Medulla oblongata (tissue), 1 donor: ENCODE data around the gene ETS2.

Source experiments
- DNase-seq: peaks from one replicate; pipeline ENCODE4 v3.0.0-alpha.2; 2015; ENCODE audit errors: extremely low spot score

ETS2 gene

DNA sequence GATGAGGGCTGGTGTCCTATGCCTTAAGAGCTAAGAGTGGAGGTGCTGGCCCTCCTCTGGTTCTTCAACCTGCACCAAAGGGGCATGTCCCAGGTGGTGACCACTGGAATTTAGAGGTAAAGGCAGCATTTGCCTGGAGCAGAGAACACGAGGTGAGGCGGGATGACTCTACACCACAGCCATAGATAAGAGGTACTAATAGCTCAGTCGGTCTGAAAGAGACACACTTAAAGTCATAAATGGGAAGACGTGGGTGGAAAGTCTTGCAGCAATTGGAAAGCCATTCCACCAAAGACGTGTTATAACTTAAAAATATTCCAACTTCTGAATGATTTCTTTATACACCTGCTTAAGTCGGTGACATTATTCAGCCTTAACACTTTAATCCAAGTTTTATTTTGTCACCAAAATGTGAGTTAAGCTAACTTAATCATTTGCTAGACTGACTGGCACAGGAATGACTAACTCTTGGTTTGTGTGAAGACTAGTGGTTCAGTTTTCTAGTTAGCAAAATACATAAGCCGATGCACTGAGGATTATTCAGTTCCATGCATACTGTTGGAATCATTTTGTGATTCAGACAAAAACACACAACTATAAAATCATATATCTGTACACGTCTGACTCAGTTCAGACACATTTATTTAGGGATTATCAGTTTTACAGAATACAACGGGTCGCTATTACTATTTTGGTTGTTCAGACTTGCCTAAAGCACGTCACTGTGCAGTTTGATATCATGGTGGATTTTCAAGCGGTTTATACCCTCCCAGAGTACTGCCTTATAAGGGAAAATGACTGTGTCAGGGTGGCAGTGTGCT lies 4.6 kb upstream of the ETS2 start:
- no peak for DNase-seq

DNA sequence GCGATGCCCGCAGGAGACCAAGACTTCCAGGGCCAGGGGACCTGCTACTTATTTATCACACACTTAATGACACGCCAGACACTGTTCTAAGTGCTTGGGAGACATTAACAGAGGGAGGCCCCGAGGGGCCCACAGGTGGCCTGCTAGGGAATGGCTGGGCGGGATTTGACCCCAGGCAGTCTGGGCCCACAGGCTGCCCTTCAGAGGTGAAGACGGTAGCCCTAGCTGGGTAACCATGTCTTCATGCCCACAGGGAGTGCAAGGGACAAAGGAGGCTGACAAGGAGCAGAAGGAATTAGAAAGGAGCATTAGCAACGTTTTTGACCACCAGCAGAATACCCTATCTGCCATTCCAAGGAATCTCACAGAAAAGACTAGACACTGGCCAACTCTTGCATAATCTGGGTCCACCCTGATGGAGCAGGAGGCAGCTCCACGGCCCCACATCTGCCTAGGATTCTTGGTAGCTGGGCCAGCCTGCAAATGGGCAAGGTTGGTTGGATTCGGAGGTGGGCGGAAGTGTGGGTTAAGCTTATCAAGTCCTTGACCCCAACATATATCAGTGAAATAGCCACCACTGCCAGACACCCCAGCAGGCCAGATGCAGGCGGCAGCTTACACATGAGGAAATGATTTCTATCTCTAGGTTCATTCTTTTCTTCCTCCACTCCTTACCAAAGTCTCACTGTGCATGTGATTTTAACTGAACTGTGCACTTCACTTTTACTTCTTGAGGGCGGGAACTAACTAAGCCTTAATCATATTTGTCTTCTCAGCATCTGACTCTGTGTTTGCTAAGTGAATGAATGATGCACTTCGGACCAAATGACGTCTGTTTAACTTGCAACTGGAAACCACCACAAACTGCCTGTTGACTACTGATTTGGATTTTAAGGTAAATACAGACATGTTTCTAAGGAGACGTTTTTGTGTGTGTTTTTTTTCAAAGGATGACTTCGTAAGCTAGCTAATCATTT lies 3.4 kb upstream of the ETS2 start:
- no peak for DNase-seq

DNA sequence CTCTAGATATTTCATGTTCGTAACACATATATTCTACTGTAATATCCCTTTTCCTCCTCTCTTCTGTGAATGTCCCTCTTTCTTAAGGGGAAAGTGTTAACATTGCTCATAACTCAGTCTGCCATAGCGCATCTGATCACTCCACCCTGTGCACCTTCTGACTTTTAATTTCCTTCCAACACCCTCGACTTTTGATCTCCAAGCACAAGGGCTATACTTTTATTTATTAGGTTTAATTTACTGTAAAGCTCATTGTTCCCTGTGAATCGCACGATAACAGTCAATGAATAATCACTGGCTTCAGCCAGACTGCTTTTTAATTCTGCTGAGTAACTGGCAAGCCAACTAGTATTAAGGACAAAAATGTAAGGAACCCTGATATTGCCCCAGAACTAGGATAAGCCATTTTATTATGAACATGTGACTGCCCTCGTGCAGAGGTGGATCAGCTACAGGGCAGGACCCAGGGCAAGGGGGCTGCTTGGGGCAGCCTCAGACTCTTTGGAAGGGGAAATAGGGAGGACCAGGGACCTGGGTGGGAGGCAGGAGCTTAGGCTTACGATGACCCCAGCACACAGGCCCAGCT lies 2.6 kb upstream of the ETS2 start:
- DNase-seq = no peak

DNA sequence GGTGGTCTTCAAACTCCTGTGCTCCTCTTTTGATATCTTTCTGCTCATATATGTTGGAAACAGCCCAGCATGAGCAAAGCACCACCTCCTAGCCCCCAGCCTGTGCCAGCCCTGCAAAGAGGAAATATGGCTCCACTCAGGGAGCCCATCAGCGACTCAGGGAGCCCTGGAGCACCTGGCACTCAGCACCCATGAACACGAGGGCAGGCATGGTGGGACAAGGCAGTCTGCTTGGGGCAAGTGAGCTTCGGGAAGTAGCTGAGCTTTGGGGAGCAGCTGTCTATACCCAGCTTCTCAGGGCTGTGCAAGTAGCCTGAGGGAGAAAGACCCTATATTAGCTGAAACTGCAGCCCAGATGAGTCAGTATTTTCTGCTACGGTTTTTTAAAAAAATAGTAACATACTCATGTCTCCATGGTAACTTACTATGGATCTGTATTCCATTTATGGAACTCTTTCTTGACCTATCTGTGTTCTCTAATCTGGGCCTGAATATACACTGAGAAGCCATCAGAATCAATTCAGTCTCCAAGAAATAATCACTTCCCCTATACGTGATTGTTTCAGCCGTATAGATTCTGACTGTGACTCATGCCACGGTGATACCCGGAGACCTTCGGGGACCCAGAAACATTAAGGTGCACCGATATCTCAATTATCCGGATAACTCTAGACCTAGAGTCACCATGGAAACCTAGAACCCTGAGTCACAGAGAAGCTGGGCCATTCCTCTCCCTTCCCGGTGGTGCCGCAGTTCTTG lies 1.5 kb upstream of the ETS2 start:
- DNase-seq = no peak

DNA sequence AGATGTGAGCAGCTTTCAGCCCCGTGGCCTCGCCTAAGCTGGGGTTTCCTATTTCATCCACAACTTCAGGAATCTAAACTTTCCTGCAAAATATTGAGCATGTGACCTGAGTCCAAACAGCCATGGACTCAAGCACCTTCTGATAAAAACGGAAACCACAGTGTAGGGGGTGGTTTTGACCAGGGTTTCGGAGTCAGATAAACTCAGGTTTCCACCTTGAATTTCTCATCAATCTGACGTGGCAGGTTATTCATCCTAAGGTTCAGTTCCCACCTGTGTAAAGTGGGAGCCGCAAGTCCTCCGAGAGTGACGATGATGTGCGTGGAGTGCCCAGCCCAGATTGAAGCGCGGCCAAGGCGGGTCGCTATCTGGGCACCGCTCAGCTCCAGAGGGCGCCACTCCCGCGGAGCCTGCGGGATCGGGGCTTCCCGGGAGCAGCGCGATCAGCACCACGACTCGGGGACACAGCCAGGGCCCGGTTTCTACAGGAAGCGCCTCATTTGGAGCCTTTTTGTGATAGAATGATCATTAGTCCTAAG lies 871 bp upstream of the ETS2 start:
- DNase-seq = peak; percentile 60

DNA sequence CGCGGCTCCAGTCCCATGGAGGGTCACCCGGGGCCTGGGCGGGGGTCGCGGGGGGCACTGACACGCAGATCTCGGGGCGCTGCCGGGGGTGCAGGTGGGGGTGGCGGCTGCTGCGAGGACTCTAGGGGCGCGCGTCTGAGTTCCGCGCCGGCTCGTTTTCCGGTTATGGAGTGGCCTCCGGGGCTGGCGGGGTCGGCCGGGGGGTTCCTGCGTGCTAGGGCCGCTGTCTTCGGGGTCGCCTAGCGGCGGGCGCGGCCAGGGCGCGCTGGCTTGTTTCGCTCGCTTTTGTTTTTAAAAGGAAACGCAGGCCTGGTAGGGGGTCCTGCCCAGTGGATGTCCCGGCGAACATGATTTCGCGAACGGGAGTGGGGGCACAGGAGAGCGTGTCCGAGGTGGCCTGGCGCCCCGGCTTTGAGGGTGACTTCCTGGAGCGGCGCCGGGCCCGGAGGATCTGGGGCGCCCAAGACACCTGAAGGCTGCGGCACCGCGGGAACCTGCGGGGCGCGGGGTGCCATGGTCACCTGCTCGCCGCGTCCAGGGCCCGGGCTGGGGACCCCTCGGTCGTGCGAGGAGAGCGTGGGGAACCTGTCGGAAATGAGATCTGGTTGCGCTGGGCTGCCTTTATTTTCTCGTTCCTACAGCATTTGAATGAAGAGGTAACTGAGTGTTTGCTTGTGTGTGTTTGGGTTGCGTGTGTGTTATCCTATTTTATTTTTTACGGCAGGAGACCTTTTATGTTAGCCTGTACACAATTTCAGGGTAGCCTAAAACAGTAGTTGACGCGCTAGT lies 618 bp downstream of the ETS2 start:
- DNase-seq = no peak

DNA sequence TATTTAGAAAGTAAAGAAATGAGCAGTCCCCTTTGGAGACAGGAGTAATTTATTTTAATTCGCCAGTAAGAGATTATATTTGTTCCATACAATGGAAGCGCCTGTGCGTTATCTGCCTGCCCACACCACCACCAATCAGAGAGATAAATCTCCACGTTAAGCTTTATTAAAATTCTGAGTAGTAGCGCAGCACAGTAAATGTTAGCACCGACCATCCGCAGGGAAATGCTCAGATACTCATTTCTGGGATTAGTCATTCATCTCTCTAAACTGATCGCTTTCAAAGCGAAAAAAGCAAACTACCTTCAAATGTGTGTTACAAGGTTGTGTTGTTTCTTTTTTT lies 1.2 kb downstream of the ETS2 start:
- no peak for DNase-seq

DNA sequence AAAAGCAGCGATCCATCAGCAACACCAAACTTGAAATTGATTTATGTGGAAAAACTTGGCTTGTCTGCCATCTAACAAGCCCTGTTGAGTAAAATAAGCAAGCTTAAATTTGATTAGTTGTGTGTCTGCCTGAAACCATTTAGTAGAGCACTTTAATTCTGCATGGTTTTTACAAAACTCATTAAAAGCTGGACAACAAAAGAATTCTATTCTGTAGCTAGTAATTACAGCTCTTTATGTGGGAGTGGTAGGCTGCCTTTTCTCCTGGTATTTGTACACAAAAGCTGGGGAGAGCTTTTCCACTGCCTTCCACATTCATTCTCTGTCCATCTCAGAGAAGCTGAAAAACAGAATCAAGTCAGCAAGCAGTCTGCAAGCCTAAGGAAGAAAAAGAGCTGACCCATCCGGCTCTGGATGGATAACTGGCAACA lies 1.7 kb downstream of the ETS2 start:
- no peak for DNase-seq

DNA sequence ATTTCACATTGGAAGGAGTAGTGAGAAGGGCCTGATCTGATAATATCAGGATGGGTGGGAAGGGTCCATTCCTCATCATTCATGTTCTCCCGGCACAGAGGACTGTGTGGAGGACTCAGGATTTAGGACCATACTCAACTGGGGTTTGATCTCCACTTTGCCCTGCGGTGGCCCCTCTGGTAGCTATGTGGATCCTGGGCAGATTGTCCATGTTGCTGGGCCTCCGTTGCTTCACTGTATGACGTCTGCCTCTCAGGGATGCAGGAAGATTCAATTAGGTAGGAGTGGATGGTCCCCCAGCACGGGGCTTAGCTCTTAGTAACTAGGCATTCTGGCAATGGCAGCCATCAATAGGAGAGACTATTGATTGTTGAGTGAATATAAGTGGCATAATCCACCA lies 2.3 kb downstream of the ETS2 start:
- no peak for DNase-seq

DNA sequence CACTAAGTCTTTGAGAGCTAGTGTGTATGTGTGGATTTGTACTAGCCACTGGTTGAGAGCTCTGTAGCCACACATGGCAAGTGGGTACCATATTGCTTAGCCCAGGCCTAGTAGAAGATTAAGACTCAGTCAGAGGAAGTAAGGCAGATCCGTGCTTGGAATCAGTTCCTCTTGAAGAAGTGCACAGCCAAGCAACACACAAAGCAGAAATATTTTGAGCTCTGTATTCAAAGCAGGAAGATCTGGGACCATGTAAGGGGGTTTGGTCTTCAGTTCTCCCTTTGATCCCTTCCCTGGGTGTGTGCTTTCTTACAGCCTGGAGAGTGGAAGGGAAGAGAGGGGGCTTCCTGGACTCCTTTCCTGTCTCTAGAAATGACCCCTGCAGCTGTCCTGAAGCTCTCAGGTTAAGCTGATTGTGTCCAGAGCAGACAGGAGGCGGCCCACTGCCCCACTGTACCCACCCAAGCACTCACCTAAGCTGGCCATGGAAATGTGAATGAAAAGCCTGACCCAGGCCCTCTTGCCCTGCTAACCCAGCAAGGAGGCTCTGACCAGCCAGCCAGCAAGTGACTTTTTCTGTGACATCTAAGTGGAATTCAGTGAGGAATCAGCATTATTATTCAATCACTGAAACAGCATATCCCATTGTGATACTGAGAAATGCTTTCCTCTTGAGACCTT lies 3.6 kb downstream of the ETS2 start:
- DNase-seq = peak; percentile 75

DNA sequence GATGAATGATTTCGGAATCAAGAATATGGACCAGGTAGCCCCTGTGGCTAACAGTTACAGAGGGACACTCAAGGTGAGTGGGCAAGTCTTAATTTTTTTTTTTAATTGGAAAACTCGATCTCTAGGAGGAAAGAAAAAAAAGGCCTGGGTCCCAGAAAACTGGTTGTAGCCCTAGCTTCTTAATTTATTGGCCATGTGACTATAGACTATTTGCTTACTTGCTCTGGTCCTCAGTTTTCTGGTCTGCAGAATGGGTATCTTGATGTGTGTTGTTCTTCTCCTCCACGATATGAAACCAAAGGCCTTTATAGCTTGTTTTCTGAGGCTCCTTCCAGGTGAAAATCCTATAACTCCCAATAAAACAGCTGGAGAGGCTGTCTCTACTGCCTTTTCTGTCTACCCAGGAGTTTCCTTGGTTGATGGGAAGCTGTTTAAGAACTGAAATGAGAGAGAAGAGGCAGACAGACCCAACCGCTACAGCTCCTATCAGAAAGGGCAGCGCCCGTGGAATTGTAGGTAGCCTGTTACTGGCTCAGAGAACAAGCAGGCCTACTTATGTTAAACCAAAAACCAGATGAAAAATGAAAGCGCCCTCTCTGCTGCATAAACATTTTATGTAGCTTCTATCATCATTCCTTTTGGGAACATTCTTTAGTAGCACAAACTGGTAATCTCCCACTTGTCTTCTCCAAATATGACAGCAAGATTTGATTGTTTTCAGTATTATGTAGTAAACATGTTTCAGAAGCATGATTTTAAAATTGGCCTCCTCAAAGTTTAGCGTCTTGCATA lies 4.5 kb downstream of the ETS2 start:
- no peak for DNase-seq

DNA sequence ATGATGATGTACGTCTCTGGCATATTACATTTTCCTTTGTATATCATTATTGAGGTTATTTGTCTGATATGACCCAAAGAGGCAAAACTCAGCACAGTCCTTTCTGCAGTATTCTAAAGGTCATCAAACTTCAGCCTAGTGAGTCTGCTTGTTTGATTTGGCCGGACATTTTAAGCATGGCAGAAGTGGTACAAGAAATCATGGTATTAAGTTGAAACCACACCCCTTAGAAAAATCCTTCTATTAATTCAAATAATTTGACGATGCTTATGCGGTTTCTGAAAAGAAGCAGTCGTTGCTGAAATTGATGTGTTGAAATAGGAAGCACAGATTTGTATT lies 5.1 kb downstream of the ETS2 start:
- no peak for DNase-seq

DNA sequence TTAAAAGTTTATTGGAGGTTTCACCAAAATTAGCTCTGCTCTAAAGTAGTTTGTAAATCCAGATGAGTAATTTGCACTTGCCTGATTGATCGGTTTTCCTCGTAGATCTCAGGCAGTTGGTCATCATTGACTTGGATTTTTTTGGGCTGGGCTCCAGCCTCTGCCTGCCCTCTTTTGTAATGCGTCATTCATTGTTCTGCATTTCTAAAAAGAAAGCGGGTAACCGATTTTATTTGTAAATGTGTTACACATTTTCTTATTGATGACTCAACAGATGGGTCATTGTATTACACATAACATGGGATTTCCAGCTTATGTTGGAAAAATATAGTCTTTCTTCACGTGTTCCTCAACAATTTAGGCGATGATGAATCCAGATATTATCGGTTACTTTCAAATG lies 5.5 kb downstream of the ETS2 start:
- no peak for DNase-seq

DNA sequence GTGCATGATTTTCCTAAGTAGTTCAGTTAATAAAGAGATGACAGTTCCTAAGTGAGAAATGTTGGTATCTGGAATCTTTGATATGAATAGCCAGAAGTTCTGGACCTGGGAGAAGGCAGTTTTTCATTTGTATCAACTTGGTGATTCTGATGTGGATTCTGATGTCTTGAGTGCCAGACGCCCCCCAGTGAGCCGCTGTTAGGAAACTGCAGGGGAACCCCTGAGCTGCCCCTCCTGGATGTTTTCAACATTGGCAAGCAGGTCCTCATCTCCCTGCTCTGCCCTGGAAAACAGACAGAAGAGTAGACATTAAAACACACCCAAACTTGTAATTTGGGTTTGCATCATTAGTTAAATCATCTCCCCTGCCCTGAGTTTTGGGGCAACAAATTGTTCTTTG lies 7.4 kb downstream of the ETS2 start:
- DNase-seq = no peak

DNA sequence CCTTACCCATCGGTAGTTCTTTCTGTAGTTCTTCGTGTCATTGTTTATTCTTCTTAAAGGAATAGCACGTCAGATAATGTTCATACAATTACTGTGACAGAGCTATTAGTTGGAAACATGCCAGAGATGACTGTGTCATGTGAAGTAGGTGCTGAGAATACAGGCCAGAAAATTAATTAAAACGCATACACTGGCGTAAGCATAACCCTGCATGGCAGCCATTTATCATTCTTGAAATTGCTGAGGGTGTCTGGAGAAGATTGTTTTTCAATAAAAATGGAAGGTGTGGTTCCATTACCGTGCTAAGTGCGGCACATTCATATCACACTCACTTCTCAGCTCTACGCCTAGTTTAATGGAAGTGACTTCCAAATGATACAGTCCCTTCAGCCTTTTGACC lies 7.8 kb downstream of the ETS2 start:
- DNase-seq = no peak

DNA sequence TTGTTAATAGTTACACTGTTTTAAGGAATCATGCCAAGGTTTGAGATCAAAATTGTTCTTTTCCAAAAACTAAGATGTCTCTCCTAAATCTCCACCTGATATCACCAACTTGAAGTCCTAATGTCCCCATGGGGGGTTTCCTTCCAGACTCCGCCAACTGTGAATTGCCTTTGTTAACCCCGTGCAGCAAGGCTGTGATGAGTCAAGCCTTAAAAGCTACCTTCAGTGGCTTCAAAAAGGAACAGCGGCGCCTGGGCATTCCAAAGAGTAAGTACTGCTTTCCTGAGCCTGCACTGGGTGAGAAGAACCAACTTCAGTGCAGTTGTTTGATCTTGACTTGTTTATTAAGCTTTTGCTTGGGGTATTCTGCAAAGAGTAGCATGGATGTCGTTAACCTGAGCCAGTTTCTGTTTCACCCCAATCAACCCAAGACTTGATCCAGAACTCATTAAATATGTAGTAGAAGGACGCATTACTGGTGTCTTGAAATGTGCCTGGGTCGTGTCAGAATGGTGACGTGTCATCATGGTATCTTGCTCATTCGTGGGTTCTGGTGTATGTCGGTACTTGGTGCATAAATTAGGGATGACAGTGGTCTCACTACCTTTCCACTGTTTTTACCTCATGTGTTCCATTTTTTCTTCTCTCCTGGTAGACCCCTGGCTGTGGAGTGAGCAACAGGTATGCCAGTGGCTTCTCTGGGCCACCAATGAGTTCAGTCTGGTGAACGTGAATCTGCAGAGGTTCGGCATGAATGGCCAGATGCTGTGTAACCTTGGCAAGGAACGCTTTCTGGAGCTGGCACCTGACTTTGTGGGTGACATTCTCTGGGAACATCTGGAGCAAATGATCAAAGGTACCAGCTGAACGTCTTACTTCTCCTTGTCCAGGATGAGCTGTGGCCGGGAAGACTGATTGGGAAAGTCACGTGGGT lies 8.7 kb downstream of the ETS2 start:
- DNase-seq = no peak

DNA sequence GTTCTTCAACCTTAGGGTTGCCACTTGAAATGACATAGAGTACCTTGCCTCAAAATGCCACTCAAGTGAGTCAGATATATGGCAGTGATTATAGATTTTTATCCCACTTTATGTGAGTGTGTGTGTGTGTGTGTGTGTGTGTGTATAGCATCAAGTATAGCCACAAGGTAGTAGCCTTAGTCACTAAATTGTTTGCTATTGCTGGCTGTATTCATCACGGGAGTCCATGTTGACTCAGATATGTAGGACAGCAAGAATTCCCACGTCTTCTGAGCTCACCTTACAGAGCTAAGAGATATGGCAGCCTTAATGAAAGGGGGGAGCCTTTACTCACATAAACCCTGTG lies 9.3 kb downstream of the ETS2 start:
- DNase-seq = no peak

DNA sequence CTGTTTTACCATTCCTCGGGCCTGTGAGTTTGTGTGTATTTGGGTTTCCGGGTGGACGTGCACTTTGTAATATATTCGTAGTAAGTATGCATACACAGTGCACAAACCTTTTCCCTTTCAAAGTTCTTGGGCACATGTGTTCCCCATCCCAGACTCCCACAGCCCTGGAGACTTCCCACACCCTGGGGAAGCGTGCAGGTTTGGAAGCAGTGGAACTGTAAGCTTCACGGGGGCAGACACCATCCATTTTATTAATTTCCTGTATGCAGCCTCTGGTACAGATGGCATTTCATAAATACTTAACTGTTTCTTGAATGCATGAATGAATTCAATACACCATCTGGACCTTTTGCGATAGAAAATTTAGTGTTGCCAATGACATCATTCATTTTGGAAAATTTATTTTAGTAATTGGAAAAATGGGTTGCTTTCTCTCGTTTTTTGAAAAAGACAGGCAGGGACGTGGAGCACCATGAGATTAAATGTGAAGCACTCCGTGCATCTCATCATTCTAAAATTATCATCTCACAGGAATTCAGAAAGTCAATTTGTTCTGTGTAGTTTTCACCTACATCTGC lies 10.8 kb downstream of the ETS2 start:
- no peak for DNase-seq
